SK-N-SH treated with all-trans-retinoic acid at 6 μM for 48 hours (cell line): ENCODE data around the gene NEB.

Experiments
- ARNTL ChIP-seq: fragments of 450-650 bp; formaldehyde crosslinking; IDR thresholded peaks from 2 replicates; pipeline ENCODE4 v1.5.0; 2020; ENCODE audit warnings: low read depth, mild to moderate bottlenecking, moderate library complexity, borderline replicate concordance
- GLIS3 ChIP-seq: fragments of 250-450 bp; sonication (Bioruptor Pico); IDR thresholded peaks from 2 replicates; pipeline ENCODE4 v1.5.0; 2020; ENCODE audit warnings: mild to moderate bottlenecking, moderate library complexity
- PPARA ChIP-seq: fragments of 250-450 bp; sonication (Bioruptor Pico); IDR thresholded peaks from 2 replicates; pipeline ENCODE4 v1.5.0; 2020; ENCODE audit warnings: mild to moderate bottlenecking, borderline replicate concordance
- RARB ChIP-seq: fragments of 250-450 bp; sonication (Bioruptor Pico); IDR thresholded peaks from 2 replicates; pipeline ENCODE4 v1.8.0; 2021; ENCODE audit warnings: mild to moderate bottlenecking, moderate library complexity
- SNAI2 ChIP-seq: fragments of 250-450 bp; sonication (Bioruptor Pico); IDR thresholded peaks from 2 replicates; pipeline ENCODE4 v1.5.0; 2020; ENCODE audit warnings: mild to moderate bottlenecking, moderate library complexity
- TCF4 ChIP-seq: fragments of 250-450 bp; sonication (Bioruptor Pico); IDR thresholded peaks from 2 replicates; pipeline ENCODE4 v1.8.0; 2021; ENCODE audit warnings: mild to moderate bottlenecking, moderate library complexity, borderline replicate concordance
- TF ChIP-seq, protein P1 (sequence below): fragments of 250-450 bp; sonication (Bioruptor Pico); IDR thresholded peaks from 2 replicates; pipeline ENCODE4 v1.8.0; 2021; ENCODE audit warnings: low read depth, mild to moderate bottlenecking, moderate library complexity, borderline replicate concordance
- TF ChIP-seq, protein P2 (sequence below): fragments of 250-450 bp; sonication (Bioruptor Pico); IDR thresholded peaks from 2 replicates; pipeline ENCODE4 v1.5.1; 2021; ENCODE audit warnings: mild to moderate bottlenecking, moderate library complexity

DNA sequence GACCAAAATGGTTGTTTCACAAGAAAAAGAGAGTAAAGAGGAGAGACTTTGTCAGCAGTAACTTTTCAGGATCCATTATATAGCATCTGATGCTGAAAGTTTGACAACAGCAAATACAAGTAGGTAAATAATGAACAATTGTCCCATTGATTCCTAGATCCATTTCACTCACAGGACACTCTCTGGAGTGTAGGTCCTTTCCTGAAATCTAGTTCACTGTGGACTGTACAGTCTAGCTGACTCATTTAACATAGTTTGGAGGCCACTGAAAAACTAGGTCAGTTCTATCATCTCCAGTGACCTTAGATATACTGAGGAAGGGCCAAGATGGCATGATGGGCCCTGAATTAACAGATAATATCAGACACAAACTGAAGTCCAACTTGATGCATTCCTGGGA, 19.3 kb upstream of the NEB start:
- TF ChIP-seq TCF4 (CRISPR knock-in tag) (no peak), ARNTL (CRISPR knock-in tag) (no peak), RARB (CRISPR knock-in tag) (no peak), SNAI2 (CRISPR knock-in tag) (no peak), PPARA (CRISPR knock-in tag) (no peak), GLIS3 (no peak)
- TF ChIP-seq, protein P1, sequence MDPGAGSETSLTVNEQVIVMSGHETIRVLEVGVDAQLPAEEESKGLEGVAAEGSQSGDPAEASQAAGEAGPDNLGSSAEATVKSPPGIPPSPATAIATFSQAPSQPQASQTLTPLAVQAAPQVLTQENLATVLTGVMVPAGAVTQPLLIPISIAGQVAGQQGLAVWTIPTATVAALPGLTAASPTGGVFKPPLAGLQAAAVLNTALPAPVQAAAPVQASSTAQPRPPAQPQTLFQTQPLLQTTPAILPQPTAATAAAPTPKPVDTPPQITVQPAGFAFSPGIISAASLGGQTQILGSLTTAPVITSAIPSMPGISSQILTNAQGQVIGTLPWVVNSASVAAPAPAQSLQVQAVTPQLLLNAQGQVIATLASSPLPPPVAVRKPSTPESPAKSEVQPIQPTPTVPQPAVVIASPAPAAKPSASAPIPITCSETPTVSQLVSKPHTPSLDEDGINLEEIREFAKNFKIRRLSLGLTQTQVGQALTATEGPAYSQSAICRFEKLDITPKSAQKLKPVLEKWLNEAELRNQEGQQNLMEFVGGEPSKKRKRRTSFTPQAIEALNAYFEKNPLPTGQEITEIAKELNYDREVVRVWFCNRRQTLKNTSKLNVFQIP (CRISPR knock-in tag) = no peak
- TF ChIP-seq, protein P2, sequence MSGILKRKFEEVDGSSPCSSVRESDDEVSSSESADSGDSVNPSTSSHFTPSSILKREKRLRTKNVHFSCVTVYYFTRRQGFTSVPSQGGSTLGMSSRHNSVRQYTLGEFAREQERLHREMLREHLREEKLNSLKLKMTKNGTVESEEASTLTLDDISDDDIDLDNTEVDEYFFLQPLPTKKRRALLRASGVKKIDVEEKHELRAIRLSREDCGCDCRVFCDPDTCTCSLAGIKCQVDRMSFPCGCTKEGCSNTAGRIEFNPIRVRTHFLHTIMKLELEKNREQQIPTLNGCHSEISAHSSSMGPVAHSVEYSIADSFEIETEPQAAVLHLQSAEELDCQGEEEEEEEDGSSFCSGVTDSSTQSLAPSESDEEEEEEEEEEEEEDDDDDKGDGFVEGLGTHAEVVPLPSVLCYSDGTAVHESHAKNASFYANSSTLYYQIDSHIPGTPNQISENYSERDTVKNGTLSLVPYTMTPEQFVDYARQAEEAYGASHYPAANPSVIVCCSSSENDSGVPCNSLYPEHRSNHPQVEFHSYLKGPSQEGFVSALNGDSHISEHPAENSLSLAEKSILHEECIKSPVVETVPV (CRISPR knock-in tag) = no peak
